GM18858 (cell line): ENCODE data around the gene ENGASE.
"Not testable (repeated sequence)": the region's sequence is repeated elsewhere in the genome, so short reads cannot be mapped to it uniquely, and the experiment has no call there.

Experiments used
- ATAC-seq: cut with Tn5 transposase; IDR thresholded peaks from one replicate; pipeline ENCODE4 v1.9.1; 2021; ENCODE audit not compliant: unreplicated experiment

Gene ENGASE, protein sequence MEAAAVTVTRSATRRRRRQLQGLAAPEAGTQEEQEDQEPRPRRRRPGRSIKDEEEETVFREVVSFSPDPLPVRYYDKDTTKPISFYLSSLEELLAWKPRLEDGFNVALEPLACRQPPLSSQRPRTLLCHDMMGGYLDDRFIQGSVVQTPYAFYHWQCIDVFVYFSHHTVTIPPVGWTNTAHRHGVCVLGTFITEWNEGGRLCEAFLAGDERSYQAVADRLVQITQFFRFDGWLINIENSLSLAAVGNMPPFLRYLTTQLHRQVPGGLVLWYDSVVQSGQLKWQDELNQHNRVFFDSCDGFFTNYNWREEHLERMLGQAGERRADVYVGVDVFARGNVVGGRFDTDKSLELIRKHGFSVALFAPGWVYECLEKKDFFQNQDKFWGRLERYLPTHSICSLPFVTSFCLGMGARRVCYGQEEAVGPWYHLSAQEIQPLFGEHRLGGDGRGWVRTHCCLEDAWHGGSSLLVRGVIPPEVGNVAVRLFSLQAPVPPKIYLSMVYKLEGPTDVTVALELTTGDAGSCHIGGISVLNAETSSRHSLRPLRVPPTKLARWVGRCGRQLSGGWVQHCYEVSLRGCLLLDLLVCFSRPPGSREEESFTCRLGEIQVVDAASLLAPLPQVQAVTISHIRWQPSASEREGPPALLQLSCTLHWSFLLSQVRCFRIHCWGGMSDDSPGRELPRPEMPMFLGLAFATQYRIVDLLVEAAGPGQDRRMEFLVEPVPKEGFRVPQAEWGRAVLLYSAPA

DNA sequence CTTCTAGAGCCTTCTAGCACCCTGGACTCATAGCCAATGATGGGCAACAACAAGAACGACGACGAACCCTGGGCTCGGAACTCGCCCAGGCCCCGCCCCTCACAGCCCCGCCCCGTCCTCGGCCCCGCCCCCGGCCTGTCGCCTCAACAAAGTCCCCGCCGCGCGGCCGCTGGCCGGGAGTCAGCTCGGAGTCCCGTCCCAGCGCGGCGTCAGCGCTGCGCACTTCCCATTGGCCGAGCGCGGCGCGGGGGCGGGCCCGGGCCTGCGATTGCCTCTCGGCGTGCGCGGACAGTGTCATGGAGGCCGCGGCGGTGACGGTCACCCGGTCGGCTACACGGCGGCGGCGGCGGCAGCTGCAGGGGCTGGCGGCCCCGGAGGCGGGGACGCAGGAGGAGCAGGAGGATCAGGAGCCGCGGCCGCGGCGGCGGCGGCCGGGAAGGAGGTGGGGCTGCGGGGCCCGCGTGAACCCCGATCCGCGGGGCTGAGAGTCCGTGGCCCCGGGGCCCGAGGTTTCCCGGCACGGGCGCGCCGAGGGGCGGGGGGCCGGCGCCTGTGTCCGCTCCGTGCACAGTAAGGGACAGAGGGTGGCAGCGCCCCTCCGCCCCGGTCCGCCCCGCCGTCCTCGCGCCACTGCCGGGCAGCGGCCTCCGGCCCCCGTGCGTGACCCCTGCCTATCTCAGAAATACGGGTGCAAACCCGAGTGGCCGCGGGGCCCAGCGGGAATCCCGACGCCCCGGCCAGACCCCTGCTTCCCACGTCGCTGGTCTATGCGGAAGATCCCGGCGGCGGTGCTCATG, at the start of gene ENGASE:
TSS of gene ENGASE (plus strand) at position 176 of the 797 bp plus-strand sequence. CDS start at position 297, 121 bp downstream.
- peak; percentile 63 for ATAC-seq

DNA sequence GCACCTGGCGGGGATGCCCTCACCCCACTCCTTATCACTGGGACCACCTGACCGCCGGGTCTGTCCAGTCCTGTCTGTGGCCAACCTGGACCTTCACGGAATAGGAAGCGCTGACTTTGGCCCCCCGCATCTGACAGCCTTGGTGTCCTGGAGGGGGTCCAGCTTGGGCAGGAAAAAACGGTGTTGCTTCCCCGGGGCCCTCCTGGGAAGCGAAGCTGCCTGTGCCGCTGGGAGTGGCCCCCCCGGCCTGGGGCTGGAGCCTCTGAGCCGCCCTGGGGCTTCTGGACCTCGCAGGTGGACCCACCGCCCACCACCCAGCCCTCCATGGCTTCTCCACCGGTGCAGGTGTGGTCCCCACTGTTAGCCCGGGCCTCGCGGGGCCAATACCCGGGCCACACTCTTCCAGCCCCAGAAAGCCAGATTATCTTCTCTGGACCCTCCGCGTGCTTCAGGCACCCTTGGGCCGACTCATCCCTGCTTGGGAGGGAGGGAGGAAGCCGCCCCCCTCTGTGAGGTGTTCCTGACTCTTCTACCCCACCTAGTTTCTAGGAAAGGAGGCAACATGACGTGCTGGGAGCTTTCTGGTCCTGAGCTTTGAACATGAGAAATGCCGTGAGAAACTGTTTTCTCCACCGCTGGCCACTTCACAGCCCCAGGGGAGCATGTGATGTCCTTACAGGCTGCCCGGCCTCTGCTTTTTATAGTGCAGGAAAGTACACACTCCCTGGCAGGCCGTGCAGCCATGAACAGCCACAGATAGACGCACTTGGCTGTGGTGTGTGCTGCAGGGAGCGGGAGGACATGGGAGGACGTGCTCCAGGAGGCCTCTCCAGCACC, 49.5 kb upstream of the ENGASE start:
- no peak for ATAC-seq

DNA sequence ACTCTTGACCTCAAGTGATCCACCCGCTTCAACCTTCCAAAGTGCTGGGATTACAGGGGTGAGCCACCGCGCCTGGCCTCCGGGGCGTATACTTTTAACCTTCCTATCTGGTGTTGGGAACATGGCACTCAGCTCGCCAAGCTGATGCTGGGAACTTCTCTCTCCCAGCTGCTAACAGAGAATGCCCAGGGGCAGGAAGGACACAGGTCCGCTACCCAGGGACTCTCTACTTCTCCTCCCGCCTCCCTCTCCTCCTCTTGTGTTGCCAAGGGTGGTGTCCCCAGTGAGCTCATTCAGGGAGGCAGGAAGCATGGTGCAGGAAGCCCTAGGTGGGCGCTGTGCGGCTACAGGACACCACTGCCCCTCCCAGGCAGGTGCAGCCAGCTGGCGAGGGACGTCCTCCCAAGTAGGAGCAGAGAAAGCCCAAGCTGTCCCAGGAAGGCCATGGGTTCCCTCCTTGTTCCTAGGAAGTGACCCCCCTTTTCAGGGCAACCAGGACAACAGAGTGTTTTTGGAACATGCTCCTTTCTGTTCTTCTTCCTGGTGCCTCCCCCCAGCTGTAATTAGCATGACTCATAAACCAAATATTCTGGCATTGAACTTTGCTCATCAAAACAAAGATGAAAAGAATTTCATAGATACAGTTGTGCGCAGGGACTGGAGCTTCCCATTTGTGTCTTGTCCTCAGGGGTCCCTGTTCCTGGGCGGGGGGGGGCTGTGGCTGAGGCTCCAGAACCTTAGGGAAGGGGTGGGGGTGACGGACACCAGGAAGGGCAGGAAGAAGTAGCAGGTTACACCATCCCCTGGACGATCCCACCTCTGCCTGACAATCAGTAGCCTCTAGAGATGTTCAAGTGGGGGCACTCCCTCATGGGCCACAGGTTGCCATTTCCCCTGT, 48.0 kb upstream of the ENGASE start:
- ATAC-seq = no peak

DNA sequence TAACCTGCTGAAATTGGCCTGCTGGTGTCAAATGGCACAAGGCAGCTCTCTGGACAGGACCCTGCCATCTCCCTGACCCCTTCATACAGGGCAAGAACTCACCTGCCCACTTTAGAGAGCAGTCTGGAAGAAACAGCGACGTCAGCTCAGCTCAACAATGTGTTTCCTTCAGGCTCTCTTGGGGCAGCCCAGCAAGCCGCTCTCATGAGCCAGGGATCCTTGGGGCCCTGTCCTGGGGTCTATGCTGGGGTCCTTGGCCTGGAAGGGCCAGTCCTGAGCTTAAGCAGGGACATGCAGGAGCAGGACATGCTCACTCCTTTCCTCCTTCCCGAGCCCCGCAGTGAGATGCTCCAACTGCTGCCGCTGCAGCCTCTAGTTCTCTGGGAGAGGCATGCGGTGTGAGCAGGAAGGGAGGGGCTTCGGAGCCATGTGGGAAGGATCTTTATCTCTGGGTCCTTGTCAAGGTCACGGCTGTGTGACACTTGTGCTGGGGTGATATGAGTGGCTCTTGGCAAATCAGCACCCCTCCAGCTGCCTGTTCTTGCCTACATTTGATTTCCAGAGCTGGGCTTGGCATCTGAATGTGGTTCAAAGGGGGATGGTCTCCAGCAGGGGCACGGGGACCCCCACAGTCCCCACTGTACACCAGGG, 47.2 kb upstream of the ENGASE start:
- ATAC-seq = no peak

DNA sequence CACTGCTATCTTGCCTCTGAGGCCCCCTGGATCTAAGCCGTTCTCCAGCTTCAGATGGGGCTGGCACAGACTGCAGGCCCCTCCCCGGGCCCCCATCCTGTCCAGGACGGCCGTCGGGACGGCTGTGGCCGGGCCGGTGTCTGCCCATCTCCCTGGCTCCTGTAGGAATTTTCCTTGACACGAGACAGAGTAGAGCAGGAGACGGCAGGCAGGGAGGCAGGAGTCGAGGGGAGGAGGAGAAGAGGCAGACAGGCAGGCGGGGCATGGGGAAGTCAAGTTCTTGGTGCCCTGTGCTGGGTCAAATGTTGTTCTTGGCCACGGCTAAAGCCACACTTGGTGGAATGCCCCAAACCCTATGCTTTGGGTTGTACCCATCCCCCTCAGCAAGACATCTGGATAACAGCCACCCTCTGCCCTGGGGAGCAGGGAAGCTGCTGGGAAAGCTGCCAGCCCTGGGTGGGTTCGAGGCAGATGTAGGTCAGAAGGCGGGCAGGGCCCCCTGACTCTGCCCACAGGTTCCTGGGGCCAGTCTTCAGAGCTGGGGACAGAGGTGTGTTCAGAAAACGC, 46.6 kb upstream of the ENGASE start:
- no peak for ATAC-seq

DNA sequence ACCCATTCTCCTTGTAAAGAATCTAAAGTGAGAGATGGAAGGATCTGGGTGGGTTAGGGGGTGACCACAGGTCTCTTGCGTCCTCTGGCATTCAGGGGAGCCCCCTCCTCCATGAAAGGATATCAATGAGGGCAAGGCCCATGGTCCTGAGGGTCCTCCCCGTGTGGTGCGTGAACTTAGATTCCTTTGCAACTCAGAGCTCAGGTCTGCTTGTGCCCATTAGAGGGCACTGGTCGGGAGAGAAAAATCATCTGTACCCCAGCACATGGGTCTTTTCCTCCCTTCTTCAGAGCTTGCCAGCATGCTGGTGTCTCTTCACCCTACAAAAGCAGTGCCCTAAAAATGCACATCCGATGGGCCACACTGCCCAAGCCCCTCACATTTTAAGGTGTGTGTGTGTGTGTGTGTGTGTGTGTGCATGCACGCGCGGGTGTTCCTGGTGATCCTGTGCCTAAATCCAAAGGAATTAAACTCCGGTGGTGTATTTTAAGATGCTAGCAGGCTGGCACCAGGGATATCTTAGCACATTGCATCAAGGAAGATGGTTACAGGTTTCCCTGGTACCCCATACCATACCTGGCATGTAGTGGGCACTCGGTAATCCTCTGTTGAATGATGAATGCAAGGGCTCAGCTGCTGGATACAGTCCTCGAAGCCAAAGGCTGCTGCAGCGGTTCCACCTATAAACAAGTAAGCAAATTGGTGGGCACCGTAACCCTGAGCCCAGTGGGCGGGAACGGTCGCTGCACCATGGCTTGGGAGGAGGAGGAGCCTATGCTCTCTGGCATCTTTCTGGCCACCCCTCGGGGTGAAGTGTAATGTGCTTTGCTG, 45.9 kb upstream of the ENGASE start:
- no peak for ATAC-seq

DNA sequence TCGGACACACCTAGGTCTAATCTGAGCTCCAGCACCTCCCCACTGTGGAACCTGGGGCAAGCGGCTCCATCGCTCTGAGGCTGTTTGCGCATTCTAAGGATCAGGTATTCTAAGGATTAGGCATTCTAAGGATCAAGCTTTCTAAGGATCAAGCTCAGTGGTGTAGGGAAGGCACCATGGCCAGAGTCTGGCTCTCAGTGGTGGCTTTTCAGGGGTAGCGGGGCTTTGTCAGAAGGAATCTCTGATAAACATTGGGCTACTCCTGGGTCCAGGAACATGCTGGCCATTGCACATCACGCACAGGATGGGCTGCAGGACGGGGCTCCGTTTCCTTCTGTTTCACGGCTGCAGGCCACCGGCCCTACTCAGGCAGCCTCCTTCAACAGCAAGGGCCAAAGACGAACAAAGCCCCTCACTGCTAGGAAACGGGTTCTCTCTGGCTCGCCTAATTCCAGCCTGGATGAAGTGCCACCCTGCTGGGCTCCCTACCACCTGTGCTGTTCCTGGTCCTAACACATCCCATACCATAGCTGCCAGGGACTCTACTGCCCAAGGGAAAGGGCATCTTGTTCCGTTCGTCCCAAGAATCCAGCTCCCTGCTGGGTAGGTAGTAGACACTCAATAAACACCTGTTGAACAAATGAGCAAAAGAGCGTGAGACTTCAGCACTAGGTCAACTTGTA, 45.2 kb upstream of the ENGASE start:
- ATAC-seq = no peak

DNA sequence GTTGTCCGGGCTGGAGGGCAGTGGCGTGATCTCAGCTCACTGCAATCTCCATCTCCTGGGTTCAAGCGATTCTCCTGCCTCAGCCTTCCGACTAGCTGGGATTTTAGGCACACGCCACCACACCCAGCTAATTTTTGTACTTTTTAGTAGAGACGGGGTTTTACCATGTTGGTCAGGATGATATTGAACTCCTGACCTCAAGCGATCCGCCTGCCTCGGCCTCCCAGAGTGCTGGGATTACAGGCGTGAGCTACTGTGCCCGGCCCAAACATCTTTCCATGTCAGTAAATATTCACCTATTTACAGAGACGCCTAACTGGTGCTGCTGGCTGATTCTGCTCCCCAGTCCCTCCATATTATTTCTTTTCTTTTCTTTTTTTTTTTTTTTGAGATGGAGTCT, 44.0 kb upstream of the ENGASE start:
- ATAC-seq = not testable (repeated sequence)

DNA sequence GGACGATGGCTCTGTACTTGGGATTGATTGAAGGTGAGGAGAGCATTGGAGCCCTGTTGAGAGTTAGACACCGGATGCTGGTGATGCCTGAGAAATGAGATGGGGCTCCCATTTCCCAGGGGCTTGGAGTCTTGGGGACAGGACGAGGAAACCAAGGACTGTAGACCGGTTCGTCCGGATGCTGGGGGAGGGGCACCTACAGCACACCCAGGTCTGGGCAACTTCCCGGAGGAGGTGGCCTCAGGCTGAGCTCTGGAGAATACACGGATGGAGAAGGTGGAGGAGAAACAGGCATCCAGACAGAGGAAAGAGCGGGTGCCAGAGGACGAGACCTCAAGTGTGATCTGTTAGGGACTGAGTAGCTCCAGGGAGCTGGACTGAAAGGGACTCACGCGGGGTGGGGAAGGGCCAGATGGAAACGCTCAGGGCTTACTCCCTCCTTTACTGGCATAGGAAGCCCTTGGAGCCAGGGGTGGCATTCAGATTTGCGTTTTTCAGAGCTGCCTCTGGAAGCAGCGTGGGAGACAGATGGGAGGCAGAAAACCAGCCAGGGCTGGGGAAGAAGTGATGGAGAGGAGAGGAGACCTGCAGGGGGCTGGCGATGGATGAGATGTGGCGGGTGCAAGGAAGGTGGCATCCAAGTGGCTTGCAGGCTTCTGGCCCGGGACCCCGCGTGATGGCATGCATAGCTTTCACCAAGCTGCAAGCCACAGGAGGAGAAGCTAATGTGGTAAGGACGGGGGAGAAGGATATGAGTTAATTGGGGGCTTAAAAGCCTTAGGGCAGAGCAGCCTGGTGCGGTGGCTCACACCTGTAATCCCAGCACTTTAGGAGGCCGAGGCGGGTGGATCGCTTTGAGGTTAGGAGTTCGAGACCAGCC, 42.4 kb upstream of the ENGASE start:
- no peak for ATAC-seq

DNA sequence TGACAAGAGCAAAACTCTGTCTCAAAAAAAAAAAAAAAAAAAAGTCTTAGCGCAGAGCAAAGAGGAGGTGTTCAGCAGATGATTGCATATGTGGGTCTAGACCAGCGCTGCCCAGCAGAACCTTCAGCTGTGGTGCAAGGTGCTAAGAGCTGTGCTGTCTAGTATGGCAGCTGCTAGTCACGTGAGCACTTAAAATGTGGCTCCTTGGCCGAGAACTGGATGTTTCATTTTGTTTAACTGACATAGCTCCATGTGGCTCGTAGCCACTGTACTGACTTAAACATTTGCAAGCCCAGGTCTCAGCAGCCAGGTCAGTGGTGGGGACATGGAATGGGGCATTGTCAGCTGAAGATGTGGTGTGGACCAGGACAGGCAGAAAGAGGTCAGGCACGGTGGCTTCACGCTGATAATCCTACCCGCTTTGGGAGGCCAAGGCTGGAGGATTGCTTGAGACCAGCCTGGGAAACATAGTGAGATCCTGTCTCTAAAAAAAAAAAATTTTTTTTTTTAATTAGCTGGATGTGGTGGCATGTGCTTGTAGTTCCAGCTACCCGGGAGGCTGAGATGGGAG, 41.5 kb upstream of the ENGASE start:
- ATAC-seq = no peak

DNA sequence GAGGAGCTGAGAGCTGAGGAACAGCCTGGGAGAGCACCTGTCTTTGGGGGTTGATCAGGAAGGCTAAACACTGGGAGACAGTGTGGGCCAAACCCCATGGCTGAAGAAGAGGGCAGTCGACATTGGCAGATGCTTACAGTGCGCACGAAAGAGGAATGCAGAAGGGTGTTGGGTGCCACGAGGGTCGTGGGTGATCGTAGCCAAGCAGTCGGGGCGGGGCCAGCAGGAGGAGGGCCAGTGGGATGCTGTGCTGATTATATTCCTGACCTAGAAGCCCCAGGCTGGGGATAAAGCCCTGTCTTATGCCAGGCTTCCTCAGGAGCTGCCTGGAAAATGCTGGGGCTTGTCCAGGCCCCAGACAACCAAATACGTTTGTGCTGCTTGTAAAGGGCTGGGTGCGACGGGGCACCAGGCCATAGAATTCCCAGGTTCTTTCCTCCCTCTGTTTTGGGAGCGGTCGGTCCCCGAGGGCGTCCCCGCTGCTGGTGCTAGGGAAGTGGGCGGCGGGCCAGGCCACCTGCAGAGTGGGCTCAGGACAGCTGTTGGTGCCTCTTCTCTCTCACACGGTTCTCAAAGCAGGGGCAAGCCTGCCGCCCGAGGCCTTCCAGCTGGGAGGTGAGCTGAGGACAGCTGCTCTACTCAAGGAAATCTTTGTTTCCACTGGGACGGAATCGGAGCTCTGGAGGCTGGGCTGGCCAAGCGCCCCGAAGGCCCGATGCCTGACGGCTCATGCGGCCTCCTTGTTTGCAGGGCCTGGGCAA, 40.7 kb upstream of the ENGASE start:
- ATAC-seq = no peak

DNA sequence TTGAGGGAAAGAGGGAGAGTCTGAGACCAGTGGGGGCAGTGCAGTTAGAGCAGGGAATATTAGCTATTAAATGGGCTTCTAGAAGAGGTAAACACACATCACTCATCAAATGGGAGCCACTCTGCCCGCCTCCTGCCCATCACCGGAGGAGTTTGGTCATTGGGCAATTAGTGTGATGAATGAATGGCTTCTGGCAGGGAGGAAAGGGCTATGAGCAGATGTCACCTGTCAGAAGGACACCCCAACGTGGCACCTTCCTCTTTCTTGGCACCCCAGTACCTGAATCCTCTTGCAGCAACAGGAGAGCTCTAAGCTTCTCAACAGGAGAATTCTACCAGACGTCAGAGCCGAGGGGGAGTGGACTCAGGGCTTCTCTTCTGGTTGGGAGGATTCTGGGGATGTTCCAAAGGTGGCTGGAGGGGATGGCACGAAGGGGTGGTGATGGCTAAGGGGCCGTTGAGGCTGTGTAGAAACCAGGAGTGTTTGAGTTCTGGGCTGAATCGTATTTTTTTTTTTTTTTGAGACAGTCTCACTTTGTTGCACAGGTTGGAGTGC, 39.6 kb upstream of the ENGASE start:
- no peak for ATAC-seq

DNA sequence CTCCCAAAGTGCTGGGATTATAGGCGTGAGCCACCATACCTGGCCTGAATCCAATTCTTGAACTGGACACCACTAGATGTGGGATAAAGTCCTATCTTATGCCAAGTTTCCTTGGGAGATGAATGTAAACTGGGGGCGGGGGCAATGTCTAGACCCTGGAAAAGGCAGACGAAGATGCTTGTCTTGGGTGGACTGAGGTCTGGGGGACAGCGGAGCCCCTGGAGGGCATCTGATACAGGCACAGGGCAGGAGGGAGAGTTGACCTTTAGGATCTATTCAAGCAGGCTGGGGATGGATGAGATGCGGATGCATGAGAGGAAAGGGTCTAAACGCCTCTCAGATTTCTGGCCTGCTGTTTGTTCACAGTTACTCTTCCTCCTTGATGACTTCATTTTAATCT, 38.9 kb upstream of the ENGASE start:
- ATAC-seq = no peak

DNA sequence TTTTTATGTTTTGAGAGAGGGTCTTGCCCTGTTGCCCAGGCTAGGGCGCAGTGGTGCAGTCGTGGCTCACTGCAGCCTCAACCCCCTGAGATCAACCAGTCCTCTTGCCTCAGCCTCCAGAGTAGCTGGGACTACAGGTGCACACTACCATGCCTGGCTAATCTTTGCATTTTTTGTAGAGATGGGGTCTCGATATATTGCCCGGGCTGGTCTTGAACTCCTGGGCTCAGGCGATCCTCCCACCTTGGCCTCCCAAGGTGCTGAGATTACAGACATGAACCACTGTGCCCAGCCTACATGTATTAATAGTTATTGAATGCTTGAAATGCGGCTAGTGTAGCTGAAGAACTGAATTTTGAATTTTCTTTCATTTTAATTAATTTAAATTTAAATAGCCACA, 38.4 kb upstream of the ENGASE start:
- ATAC-seq = no peak

DNA sequence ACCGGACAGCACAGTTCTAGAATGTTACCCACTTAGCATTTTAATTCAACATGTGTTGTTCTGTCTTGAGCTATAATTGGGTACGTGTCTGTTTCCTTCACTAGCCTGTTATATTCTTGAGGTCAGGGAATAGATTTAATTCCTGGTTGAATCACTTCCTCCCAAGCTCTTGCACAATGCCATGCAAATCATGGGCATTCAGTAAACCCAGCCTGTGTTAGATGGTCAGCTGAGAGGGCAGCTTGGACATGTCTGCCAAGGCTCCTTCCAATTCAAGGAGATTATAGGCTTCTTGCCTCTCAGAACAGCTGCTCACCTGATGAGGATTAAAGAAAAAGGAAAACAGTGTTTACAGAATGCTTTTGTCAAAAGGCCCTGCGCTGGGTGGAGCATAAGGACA, 38.0 kb upstream of the ENGASE start:
- no peak for ATAC-seq
